ENCODE data around the gene TSPAN18. TPM values are rescaled to one million over a fixed set of nuclear protein-coding genes. Genes with fewer than 3 reads are reported as not detected.
"Not testable (repeated sequence)": the region's sequence is repeated elsewhere in the genome, so short reads cannot be mapped to it uniquely, and the experiment has no call there.

The TSPAN18 gene
- total RNA-seq, 2 donors from 2014 or later: 2.0 to 7.7 TPM

GRCh38 chr11:44870615-44871176, 143.9 kb downstream of the TSPAN18 start:
- TF ChIP-seq CTCF (IDR thresholded peaks at IDR 0.05): no peak
- Histone ChIP-seq H3K27ac (no peak overlapping the region), H3K9me3 (no peaks in the 10 kb centered on the region), H3K36me3 (no peaks in the 10 kb centered on the region), H3K4me1 (ENCODE audit: control insufficient read depth in 1 of 2, low read depth in 2 of 2) (peaks cover 0 to 19% of the 10 kb centered on the region in 2 donors), H3K4me3 (no peak overlapping the region), H3K27me3 (replicated peaks; ENCODE audit: insufficient read depth) (no peaks in the 10 kb centered on the region)
- ATAC-seq (ENCODE audit: insufficient number of reproducible peaks, low FRiP score, low read depth) (no peak), DNase-seq (ENCODE audit: low spot score) (no peak)

GRCh38 chr11:44871682-44872081, 144.9 kb downstream of the TSPAN18 start:
- ATAC-seq (ENCODE audit: insufficient number of reproducible peaks, low FRiP score, low read depth); DNase-seq (ENCODE audit: low spot score); H3K27me3 ChIP-seq (replicated peaks; ENCODE audit: insufficient read depth); H3K4me3 ChIP-seq; H3K9me3 ChIP-seq; H3K27ac ChIP-seq; H3K36me3 ChIP-seq: not testable (repeated sequence)
- H3K4me1 ChIP-seq (ENCODE audit: control insufficient read depth in 1 of 2, low read depth in 2 of 2): peaks cover 0 to 12% of the 10 kb centered on the region in 2 donors

DNA sequence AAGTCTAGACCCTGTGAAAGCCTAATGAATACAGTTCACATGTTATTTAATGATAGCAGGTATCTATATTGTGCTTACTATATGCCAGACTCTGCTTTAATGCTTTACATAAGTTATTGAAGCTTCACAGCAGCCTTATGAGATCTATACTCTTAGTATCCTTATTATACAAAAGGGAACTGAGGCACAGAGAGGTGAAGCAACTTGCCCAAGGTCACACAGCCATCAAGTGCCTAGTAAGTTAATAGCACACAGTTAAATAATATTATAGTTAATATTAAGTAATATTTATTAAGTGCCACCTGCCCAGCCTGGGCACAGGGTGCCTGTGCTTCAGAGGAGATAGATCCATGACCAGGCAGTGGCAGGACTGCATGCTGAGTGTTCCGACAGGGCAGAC, 145.8 kb downstream of the TSPAN18 start:
- DNase-seq (ENCODE audit: low spot score): no peak
- H3K36me3 ChIP-seq: no peaks in the 10 kb centered on the region
- H3K9me3 ChIP-seq: no peaks in the 10 kb centered on the region
- ATAC-seq (ENCODE audit: insufficient number of reproducible peaks, low FRiP score, low read depth): no peak
- no peak for TF ChIP-seq CTCF (IDR thresholded peaks at IDR 0.05)
- no peaks in the 10 kb centered on the region for H3K27me3 ChIP-seq (replicated peaks; ENCODE audit: insufficient read depth)
- peaks cover 0 to 12% of the 10 kb centered on the region in 2 donors for H3K4me1 ChIP-seq (ENCODE audit: control insufficient read depth in 1 of 2, low read depth in 2 of 2)
- H3K4me3 ChIP-seq: no peak overlapping the region
- no peak overlapping the region for H3K27ac ChIP-seq

- Histone ChIP-seq H3K27ac (no peak overlapping the region), H3K27me3 (replicated peaks; ENCODE audit: insufficient read depth) (no peaks in the 10 kb centered on the region), H3K9me3 (no peaks in the 10 kb centered on the region), H3K4me1 (ENCODE audit: control insufficient read depth in 1 of 2, low read depth in 2 of 2) (peaks cover 0 to 5% of the 10 kb centered on the region in 2 donors), H3K4me3 (no peak overlapping the region), H3K36me3 (no peaks in the 10 kb centered on the region)
- no peak for TF ChIP-seq CTCF (IDR thresholded peaks at IDR 0.05)
- no peak for DNase-seq (ENCODE audit: low spot score)
- ATAC-seq (ENCODE audit: insufficient number of reproducible peaks, low FRiP score, low read depth): no peak
Measured at GRCh38 chr11:44873537-44873936, 146.8 kb downstream of the TSPAN18 start.

GRCh38 chr11:44874284-44874683, 147.5 kb downstream of the TSPAN18 start:
- Histone ChIP-seq H3K4me3 (no peak overlapping the region), H3K27ac (no peak overlapping the region), H3K9me3 (no peaks in the 10 kb centered on the region), H3K27me3 (replicated peaks; ENCODE audit: insufficient read depth) (no peaks in the 10 kb centered on the region), H3K4me1 (ENCODE audit: control insufficient read depth in 1 of 2, low read depth in 2 of 2) (no peaks in the 10 kb centered on the region), H3K36me3 (no peaks in the 10 kb centered on the region)
- no peak for TF ChIP-seq CTCF (IDR thresholded peaks at IDR 0.05)
- ATAC-seq (ENCODE audit: insufficient number of reproducible peaks, low FRiP score, low read depth): no peak
- DNase-seq (ENCODE audit: low spot score): no peak

DNA sequence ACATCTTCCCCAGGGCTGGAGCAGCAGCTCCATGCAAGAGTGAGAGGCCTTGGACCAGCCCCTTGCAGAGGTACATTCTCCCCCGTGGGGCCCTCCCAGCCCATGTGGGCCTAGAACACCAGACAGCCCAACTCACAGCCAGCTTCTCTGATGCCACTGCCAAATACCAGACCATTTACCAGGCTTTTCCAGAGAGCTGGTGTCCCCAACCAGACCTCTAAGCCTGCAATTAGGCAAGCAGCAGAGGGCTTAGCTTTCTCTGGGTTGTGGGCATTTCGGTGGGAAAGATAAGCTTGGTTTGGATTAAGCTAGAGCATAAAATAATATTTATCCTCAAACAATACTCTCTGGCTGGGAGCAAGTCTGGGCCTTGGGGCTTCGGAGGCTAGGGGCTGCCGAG, 148.3 kb downstream of the TSPAN18 start:
- TF ChIP-seq CTCF (IDR thresholded peaks at IDR 0.05): no peak
- no peak overlapping the region for H3K4me3 ChIP-seq
- no peaks in the 10 kb centered on the region for H3K27me3 ChIP-seq (replicated peaks; ENCODE audit: insufficient read depth)
- H3K36me3 ChIP-seq: no peaks in the 10 kb centered on the region
- no peaks in the 10 kb centered on the region for H3K9me3 ChIP-seq
- DNase-seq (ENCODE audit: low spot score) (no peak), ATAC-seq (ENCODE audit: insufficient number of reproducible peaks, low FRiP score, low read depth) (no peak)
- no peak overlapping the region for H3K27ac ChIP-seq
- H3K4me1 ChIP-seq (ENCODE audit: control insufficient read depth in 1 of 2, low read depth in 2 of 2): no peaks in the 10 kb centered on the region
